Activated CD8-positive, alpha-beta memory T cell treated with anti-CD3 and anti-CD28 coated beads for 48 hours (primary cell): ENCODE data around the gene CAV2.

Source experiments
- DNase-seq, 3 experiments: peaks; one replicate each; pipeline ENCODE4 v3.0.0-alpha.2; 2020; ENCODE audit warnings: low read depth in 2 of 3, low spot score in 2 of 3

CAV2 gene

DNA sequence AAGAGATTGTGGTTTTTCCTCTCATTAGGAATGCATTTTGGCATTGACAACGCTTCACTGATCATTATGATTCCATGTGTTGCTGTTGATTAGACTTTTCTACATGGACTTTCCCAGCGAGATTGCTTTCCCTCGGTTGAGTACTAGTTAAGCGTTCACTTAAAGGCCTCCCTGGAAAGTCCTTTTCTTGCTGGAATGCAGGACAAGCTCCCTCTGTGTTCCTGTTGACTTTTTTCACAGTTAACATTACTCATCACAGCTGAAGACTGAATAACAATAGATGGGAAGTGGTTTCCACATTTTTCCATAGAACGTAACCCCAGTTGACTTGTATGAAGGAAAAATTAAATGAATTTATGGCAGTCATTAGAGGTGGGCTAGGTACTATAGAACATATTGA lies 22.7 kb downstream of the CAV2 start:
- no peak for DNase-seq

DNA sequence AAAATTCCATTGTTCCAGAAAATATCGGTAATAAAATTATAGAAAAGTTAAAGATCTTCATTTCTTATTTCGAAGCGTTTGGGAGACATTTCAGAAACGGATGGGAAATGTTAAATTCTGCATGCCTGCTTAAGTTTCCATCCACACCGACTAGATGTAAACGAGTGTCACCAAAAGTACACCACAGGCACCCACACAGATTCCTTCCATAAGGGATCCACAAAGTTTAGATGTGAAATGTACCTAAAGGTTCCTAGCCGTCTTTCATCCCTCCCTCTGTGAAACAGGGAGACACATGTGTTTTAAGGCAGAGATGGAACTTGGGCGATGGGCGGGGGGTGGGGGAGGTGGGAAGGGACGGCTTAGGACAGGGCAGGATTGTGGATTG lies 24.7 kb downstream of the CAV2 start:
- DNase-seq, result no peak

DNA sequence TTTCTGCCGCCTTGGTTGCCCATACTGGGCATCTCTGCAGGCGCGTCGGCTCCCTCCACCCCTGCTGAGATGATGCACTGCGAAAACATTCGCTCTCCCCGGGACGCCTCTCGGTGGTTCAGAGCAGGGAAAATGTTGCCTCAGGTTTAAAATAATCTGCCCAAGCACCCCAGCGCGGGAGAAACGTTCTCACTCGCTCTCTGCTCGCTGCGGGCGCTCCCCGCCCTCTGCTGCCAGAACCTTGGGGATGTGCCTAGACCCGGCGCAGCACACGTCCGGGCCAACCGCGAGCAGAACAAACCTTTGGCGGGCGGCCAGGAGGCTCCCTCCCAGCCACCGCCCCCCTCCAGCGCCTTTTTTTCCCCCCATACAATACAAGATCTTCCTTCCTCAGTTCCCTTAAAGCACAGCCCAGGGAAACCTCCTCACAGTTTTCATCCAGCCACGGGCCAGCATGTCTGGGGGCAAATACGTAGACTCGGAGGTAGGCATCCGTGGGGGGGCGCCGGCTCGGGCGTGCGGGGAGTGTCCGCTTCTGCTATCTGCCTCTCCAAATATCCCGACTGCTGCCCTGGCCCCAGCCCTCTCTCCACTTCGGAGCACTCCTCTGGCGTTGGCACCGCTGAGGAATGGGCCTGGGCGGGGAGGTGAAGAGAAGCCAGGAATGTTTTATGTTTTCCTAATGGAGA lies 25.2 kb downstream of the CAV2 start, which contains the start of gene CAV1:
TSS of gene CAV1 (plus strand) at position 428 of the 689 bp plus-strand sequence. CDS start at position 455, 27 bp downstream.
- DNase-seq, result peak in 2 of 3 experiments; percentile 11 to 26

DNA sequence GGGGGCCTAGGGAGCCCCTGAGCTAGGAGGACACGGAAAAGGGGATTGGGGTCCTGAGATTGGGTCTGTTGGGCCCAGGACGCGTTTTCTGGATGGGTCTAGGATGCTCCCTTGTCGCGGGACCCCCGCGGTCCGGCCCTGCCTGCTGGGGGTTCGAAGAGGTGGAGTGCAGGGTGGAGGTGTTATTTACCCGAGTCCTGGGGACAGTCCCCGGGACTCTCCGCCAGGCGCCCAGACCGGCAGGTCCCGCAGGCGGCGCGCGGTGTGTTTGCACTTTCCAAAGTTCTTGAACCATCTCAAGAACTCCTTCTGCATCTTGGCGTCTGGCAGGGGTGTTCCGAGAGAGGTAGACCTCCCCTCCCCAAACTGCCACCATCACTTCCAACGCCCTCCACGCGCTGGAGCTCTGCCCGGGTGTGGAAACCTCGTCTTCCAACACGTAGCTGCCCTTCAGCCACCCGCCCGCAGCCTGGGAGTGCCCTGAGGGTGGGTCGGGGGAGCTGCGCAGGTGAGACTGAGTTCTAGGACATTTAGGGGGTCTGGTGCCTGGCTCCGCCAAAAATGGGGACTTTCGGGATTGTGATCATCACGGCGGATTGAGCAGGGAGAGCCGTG lies 25.9 kb downstream of the CAV2 start:
- DNase-seq, result peak in 2 of 3 experiments; percentile 7 to 25

DNA sequence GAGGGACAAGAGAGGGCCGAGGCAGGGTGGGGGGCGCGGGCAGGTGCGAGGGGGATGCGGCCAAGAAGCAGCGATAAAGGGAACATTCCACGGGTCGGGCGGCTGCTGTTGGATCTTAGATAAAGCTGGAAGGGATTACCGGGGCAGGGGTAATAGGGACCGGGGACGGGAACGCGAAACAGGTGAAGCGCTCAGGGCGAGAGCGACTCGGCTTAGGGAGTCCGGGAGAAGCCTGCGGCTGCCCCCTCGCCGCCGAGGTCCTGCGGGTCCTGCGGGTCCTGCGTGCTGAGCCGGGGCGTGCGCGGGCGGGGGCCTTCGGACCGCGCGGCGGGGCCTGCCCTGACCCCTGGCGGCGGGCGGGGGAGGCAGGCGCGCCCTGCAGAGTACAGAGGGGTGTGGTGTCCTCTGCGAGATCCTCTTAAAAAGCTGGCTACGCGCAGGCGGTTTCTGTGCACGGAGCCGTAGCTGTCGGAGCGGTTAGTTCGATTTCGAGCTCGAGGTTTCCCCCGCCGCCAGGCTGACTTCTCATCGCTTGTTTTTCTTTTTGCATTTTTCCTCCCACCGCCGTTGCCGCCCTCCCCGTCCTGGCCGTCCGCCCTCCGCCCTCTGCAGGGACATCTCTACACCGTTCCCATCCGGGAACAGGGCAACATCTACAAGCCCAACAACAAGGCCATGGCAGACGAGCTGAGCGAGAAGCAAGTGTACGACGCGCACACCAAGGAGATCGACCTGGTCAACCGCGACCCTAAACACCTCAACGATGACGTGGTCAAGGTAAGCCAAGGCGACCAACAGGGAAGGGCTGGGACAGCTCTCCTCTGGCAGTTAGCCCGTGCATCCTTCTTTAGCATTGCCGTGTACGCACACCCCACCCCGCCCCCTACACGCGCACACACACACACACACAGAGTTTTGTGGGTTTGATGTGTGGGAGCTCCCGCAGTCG lies 26.6 kb downstream of the CAV2 start:
- DNase-seq, result peak; percentile 34 to 47 (median 44)

DNA sequence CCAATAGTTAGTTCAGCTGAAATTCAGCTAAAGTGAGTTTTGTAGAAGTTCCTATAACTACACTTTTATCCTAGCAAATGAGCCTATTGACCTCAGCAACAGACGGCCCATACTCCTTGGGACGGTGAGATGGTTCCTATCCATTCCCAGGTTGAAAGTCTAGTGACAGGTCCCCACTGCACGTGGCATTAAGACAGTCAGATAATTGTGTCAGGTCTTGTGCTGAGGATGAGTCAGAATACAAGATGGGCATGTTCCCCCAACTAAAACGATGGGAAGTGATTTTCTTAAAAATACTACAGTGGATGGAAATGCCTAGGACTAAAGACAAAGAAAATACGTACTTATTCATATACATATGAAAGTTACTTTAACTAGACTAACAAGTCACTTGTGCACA lies 27.4 kb downstream of the CAV2 start:
- no peak for DNase-seq

DNA sequence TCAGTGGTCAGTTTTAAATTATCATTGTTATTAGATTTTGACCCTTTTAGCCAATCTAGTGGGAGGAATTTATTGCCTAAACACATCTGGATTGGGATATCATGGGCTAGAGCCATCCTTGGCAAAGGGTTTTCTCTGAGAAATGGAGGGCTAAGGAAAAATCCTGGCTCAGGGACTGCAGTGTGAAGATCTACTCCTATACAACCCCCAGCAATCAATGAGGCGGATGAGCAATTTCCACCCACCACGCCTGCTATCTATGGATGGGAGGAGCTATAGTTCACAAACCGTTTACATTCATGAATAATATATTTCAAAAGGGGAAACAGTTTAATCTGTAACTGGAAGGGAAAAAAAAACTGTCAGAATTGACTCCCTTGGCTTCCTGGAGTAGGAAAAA lies 28.0 kb downstream of the CAV2 start:
- DNase-seq, result no peak

DNA sequence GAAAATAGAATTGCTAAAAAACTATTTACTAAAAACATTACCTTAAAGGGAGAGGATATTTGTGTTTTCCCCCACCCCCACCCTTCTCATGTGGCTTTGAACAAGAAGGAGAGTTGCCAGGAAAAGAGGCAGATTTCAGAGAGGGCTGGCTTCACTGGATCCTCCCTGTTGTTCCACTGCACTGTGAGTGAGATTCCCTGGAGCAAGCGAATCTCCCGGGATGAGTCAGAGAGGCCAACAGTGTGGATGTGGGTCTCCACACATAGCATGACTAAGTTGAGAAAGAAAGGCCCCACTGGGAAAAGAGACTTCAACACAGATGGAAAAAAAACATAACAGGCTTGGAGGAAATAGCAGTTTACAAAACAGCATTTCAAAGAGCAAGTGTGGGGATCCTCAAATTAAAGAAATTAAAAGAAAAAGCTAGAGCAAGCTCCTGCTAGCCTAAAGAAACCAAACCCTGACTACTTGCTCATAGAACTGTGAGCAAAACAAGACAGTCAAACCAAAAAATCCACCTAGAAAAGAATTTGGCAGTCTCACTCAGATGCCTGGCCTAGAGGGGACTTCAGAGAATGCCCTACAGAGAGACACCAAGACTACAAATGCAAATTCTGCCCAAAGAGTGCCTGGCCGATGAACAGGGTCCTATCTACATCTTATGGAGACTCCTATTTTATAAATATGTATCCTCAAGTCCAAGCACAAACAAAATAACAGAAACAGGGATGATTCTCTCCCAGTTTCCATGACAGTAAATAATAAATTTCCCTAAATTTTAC lies 28.7 kb downstream of the CAV2 start:
- no peak for DNase-seq

DNA sequence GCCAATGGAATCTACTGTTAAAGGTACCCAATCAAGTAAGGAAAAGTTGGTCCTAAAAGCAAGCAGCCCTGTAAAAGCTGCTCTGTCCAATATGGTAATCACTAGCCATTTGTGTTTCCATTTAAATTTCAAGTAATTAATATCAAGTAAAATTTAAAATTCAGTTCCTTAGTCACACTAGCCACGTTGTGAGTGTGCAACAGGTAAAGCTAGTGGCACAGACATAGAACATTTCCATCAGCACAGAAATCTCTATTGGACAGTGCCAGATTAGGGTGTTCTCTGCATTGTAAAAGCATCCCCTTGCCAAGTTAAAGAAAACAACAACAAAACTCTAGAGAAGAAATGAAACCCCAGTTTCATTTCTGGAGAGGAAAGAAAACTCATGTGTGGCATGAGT lies 29.7 kb downstream of the CAV2 start:
- no peak for DNase-seq

DNA sequence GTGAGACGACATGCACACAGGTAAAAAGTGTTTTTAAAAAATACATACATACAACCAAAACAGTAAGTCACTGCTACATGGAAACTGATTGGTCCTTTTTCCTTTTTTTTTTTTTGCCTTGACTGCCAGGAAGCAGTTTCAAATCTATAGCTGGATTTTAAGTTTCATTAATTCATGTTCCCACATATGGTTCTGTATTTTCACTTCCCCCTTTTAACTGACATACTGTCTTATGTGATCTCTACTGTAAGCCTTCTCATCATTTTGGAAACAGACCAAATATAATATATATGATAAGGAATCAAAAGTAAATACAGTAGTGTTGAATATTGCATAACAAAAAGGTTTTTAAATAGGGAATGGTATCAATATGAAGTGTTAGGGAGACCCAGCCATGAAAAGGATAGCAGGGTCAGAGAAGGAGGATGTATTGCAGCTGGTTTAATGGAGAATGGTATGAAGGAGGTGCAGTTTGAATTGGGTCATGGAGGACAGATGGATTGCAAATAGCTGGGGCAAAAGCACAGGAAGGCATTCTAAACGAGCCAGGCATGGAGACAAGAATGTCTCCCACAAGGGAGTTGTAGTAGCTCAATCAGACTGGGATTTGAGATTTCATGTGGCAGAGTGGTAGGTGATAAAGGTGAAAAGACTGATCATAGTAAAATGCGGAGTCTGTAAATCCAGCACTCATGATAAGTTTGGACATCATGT lies 30.7 kb downstream of the CAV2 start:
- DNase-seq, result no peak

DNA sequence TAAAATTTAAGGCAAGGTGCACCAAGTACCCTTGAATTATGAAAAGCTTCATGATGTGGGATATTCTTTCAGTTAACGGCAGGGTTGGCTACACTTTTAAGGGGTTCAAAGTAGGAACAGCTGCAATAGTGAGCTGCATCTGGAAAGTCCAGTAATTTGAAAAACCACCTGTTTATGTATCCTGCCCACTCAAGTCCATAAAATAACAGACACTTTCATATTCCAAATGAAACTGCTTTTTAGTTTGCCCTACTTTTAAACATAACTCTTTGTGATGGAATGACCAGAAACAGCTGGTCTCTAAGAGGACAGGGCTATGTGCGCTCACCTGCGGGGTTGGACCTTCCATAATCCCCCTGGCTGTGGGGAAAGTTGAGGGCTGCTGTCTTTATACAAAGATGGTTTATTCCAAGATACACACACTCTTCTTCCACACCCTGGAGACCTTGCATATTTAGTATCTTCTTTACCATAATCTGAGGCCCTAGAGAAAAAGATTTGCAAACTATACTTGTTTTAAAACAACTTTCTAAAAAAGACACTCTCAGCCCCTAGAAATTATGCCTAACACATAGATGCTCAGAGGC lies 32.7 kb downstream of the CAV2 start:
- no peak for DNase-seq

DNA sequence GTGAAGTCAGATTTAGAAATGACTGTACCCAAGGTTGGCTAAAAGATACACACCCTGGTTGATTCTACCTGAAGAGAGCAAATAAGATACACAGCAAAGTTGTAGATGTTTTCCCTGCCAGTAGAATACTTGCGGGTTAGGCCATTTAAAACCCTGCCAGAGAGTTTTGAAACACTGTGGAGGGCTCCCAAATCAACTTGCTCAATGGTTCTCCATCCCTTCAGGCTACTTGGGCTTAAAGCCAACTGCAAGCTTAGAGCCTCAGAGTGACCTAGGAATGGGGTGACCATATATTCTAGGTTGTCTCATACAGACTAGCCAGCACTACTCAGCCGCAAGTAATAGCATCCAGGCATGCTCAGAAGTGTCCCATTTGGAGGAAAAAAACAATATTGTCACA lies 35.3 kb downstream of the CAV2 start:
- no peak for DNase-seq

DNA sequence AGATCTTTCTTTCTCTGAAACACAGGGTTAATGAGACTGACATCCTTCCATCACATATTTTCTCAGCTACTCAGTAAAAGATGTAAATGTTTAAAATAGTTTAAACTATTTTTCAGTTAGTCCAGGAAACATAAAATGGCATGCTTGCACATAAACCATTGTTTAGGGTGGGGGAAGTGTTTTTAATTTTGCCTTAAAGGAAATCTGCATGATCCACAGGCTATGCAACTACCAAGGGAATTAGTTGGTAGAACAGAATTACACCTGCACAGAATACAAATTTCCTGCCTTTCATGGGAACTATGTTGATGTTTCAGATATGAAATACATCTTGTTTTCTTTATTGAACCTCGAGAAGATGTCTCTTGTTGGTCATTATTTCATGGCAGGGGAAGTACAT lies 35.9 kb downstream of the CAV2 start:
- no peak for DNase-seq

DNA sequence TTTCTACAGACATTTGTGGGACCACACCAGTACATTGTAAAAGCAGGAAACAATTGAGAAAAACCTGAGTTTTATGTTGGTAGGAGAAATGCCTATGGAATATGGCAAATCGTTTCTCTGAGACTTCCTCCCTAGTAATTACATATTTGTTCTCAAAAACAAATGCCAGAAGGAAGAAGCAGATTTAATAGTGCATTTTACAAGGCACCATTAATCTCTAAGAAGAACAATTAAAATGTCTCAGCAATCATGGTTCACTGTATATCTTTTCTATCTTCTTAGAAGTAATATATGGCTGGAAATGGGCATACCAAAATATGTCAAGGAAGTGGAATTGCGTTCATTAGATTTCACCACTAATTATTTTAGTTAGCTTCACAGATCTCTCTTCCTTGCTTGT lies 38.6 kb downstream of the CAV2 start:
- DNase-seq, result no peak

DNA sequence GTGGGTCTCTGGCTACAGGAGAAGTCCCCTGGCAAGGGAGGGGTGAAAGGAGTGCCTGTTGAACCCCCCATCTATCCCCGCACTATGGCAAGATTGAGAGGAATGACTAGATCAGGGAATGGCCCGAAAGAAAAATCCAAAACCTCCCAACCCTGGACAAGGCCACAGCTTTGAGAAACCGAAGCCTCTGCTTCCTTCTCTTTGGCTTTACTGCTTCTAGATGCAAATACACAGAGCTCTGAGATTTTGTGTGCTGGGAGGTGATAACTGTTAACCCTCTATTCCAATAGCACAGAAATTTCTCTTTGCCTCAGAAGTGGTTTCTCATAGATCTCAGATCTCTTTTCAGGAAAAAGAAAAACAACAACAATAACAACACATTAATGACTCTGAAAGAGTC lies 40.3 kb downstream of the CAV2 start:
- no peak for DNase-seq

DNA sequence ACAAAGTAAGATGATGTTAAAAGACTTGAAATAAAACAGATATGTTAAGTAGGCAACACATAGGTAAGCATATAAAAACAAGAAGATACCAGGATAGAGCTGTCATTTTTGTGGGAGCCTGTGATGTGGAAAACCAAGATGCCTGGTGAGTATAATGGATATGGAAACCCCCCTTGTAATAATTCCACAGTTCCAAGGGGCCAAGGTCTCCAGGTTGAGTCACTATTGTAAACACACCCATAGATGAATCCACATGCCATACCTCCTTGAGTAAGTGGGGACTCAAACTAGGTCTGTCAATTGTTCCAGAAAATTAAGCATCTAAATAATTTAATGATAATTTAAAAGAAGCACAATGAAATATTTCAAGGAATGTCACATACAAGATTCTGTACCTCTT lies 41.2 kb downstream of the CAV2 start:
- DNase-seq, result no peak

DNA sequence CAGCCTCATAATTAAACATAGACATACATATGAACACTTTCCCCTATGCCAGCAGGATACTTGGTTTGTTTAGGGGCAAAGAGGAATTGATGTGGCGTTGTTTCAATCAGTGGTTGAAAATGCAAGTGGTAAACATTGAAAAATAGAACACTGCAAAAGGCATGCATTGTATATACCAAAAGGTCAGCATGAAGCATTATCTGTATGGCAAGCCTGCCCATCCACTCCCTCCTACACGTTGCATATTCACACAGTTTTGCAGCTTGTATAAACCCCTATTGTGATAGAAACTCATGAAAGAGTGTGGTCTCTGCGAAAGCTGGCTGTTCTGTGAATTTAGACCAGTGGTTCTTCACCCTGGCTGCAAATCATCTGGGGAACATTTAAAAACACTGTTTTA lies 42.4 kb downstream of the CAV2 start:
- no peak for DNase-seq

DNA sequence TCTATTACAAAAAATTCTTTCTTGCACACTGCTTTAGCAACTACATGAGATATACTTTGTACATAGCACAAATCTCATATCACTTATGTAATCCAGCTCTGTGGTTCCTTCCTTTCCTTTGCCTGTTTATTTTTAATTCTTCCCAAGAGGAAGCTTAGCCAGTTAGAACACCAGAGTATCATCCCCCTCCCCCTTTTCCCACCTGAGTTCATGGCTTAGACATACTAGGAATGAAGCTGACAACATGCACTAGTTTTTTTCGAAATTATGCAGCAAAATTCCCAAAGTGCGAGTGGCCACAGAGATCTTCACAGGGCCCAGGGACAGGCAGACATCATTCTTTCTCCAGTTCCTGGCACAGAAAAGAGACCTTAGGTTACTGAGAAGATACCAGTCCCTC lies 43.1 kb downstream of the CAV2 start:
- DNase-seq, result no peak

DNA sequence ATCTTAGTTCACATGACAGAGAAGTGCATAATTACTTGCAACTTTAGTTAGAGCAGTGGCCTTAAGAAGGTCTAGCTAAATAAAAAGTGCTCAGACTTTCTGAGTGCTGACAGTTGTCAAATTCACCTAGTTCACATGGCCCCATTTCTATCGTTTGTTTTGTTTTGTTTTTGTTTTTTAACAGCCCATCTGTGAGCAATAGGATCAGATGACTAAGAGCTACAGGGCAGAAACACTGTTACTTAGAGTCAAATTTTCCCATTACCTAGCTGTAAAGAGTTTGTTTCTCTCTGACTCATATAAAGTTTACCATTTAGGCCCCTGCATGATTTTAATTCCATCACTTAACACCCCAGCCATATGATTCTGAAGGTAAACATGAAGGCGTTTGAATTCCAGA lies 44.1 kb downstream of the CAV2 start:
- DNase-seq, result no peak

DNA sequence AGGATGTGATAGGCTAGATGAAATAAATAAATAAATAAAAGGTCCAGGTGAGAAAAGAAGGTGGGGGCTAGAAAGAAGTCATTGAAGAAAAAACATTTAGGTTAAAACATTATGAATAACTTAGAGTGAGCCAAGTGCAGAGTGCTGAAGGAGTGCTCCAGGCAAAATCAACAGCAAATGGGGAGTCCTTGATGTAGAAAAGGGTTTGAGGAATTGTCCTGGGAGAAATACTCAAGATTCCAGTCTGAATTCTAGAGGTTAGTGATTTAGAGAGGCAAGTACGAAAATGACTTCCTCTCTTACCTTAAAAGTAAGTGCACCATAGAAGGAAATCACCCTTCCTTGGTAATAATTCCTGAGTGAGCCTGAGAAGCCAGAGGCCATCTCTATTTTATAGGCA lies 44.9 kb downstream of the CAV2 start:
- no peak for DNase-seq
